ENCODE results near the gene SNUPN. TPM values are rescaled to one million over a fixed set of nuclear protein-coding genes. Genes with fewer than 3 reads are reported as not detected.
"Not testable (repeated sequence)": the region's sequence is repeated elsewhere in the genome, so short reads cannot be mapped to it uniquely, and the experiment has no call there.

Gene SNUPN
- polyA plus RNA-seq, 3 donors = 24.3 to 29.4 (median 27.8) TPM

- DNase-seq (ENCODE audit: extremely low read depth in 1 of 11, low read depth in 9 of 11, low spot score in 4 of 11) = no peak
Observed at GRCh38 chr15:75644376-75644775, 18.9 kb upstream of the SNUPN start.

GRCh38 chr15:75641603-75642002 is 16.1 kb upstream of the SNUPN start:
- no peak for DNase-seq (ENCODE audit: extremely low read depth in 1 of 11, low read depth in 9 of 11, low spot score in 4 of 11)

GRCh38 chr15:75641179-75641503 is 15.6 kb upstream of the SNUPN start:
- no peak for DNase-seq (ENCODE audit: extremely low read depth in 1 of 11, low read depth in 9 of 11, low spot score in 4 of 11)

- peak in 1 of 11 donors; percentile 15 for DNase-seq (ENCODE audit: extremely low read depth in 1 of 11, low read depth in 9 of 11, low spot score in 4 of 11)
Observed at GRCh38 chr15:75640483-75641178, 15.1 kb upstream of the SNUPN start.

GRCh38 chr15:75639709-75640482 is 14.4 kb upstream of the SNUPN start, which contains the start of gene IMP3:
TSS of gene IMP3 (minus strand) at chr15:75640224. CDS start at chr15:75640168, 56 bp downstream.
- peak; percentile 87 to 98 (median 95) for DNase-seq (ENCODE audit: extremely low read depth in 1 of 11, low read depth in 9 of 11, low spot score in 4 of 11)

GRCh38 chr15:75639191-75639708 is 13.7 kb upstream of the SNUPN start:
- peak in 1 of 11 donors; percentile 46 for DNase-seq (ENCODE audit: extremely low read depth in 1 of 11, low read depth in 9 of 11, low spot score in 4 of 11)

- DNase-seq (ENCODE audit: extremely low read depth in 1 of 11, low read depth in 9 of 11, low spot score in 4 of 11) = no peak
Observed at GRCh38 chr15:75637245-75638009, 11.9 kb upstream of the SNUPN start.

GRCh38 chr15:75636026-75636425 is 10.5 kb upstream of the SNUPN start:
- DNase-seq (ENCODE audit: extremely low read depth in 1 of 11, low read depth in 9 of 11, low spot score in 4 of 11) = no peak

- not testable (repeated sequence) for DNase-seq (ENCODE audit: extremely low read depth in 1 of 11, low read depth in 9 of 11, low spot score in 4 of 11)
Observed at GRCh38 chr15:75633922-75634321, 8.4 kb upstream of the SNUPN start.

GRCh38 chr15:75631935-75632334 is 6.4 kb upstream of the SNUPN start:
- DNase-seq (ENCODE audit: extremely low read depth in 1 of 11, low read depth in 9 of 11, low spot score in 4 of 11) = no peak

GRCh38 chr15:75622505-75622904 is 3.0 kb downstream of the SNUPN start:
- no peak for DNase-seq (ENCODE audit: extremely low read depth in 1 of 11, low read depth in 9 of 11, low spot score in 4 of 11)

GRCh38 chr15:75620841-75621391 is 4.6 kb downstream of the SNUPN start:
- peak in 1 of 11 donors; percentile 28 for DNase-seq (ENCODE audit: extremely low read depth in 1 of 11, low read depth in 9 of 11, low spot score in 4 of 11)

- DNase-seq (ENCODE audit: extremely low read depth in 1 of 11, low read depth in 9 of 11, low spot score in 4 of 11) = peak in 1 of 11 donors; percentile 11
Observed at GRCh38 chr15:75620058-75620820, 5.3 kb downstream of the SNUPN start.

- DNase-seq (ENCODE audit: extremely low read depth in 1 of 11, low read depth in 9 of 11, low spot score in 4 of 11) = no peak
Observed at GRCh38 chr15:75616766-75617165, 8.8 kb downstream of the SNUPN start.

- DNase-seq (ENCODE audit: extremely low read depth in 1 of 11, low read depth in 9 of 11, low spot score in 4 of 11) = no peak
Observed at GRCh38 chr15:75606711-75607699, 18.5 kb downstream of the SNUPN start.

GRCh38 chr15:75606026-75606425 is 19.5 kb downstream of the SNUPN start:
- DNase-seq (ENCODE audit: extremely low read depth in 1 of 11, low read depth in 9 of 11, low spot score in 4 of 11) = no peak

GRCh38 chr15:75599401-75599800 is 26.1 kb downstream of the SNUPN start:
- no peak for DNase-seq (ENCODE audit: extremely low read depth in 1 of 11, low read depth in 9 of 11, low spot score in 4 of 11)

All from renal cortex interstitium (tissue), 11 donors.